Pancreas (tissue), 10 donors: ENCODE measurements around the gene AGER. TPM values are rescaled to one million over a fixed set of nuclear protein-coding genes. Genes with fewer than 3 reads are reported as not detected.
A peak's percentile ranks its signal among the peaks of the same experiment; 100 is the strongest.
"Not testable (repeated sequence)": the region's sequence is repeated elsewhere in the genome, so short reads cannot be mapped to it uniquely, and the experiment has no call there.

ENCODE experiments used
- ATAC-seq, 4 donors: fragments of 200-7000 bp; cut with Tn5 transposase; one replicate each; pipeline versions ENCODE4 v1.8.0 to v1.9.1; 2020; ENCODE audit warnings: mild to moderate bottlenecking in 4 of 4, moderate library complexity in 4 of 4
- DNase-seq, 6 donors: peaks; one replicate each; pipeline ENCODE4 v3.0.0-alpha.2; 2020
- FAIRE-seq: peaks from 2 replicates; lab custom pipeline; 2012; peaks lifted over from hg19 to GRCh38; lab: Jason Lieb, UNC
- H3K27ac ChIP-seq, 4 donors: fragments of 200-600 bp; sonication (generic); 1 replicate in 3 of 4; 2 replicates in 1 of 4; pipeline versions ENCODE4 v1.5.0 to v1.8.0; 2020
- H3K27me3 ChIP-seq, 4 donors: fragments of 200-600 bp; one replicate each; pipeline ENCODE4 v1.8.0; 2021
- H3K36me3 ChIP-seq, 3 donors: fragments of 200-600 bp; sonication (generic) in 1 of 3; one replicate each; pipeline versions ENCODE4 v1.5.0 to v1.8.0; 2020 to 2021
- H3K4me1 ChIP-seq, 3 donors: fragments of 200-600 bp; one replicate each; pipeline ENCODE4 v1.8.0; 2021
- H3K4me3 ChIP-seq, 4 donors: fragments of 200-600 bp; sonication (generic) in 2 of 4; one replicate each; pipeline versions ENCODE4 v1.5.0 to v1.8.0; 2020 to 2021
- H3K9me3 ChIP-seq, 4 donors: fragments of 200-600 bp; one replicate each; pipeline ENCODE4 v1.8.0; 2021
- CTCF ChIP-seq, 4 donors: fragments of 200-600 bp; sonication (generic) in 3 of 4; IDR thresholded peaks; one replicate each; pipeline versions ENCODE4 v1.5.0 to v1.8.0; 2021; ENCODE audit warnings: antibody characterized with exemption in 4 of 4
- WGBS, 2 donors: extraction: QIAGEN DNeasy Blood & Tissue Kit; methylation state at CpG; one replicate each; pipeline ENCODE4 v1.1.7; 2013; 5-methylcytosine and 5-hydroxymethylcytosine counted together
- intact Hi-C, 3 donors: fragments of 100-400 bp; cut with DNase I; formaldehyde crosslinking; loops; one replicate each; pipeline versions ENCODE4 v1.11.1 to v1.14.2; 2022
- polyA plus RNA-seq, 2 donors: library from polyadenylated mRNA; stranded (reverse); fragments of 200-250 nt; gene quantifications; one replicate each; pipeline ENCODE4 v1.2.3, GENCODE V29; 2013
- total RNA-seq, 6 donors: library from RNA; stranded (reverse); fragmentation: NEBNext Ultra II Directional in 4 of 6; extraction: Animal tissue kit (Norgen Biotek cat#: 25700) in 4 of 6; gene quantifications; one replicate each; pipeline versions ENCODE4 v1.2.1 to v1.2.4, GENCODE V29; 2021 to 2023
- donor health status: healthy with polysubstance abuse.
- donor health status: DM: no; HTN: no; CAD: no; lungs with moderate emphysema.
- donor health status: DM: no; HTN: no; CAD: no.
- donor health status: control.
- donor health status: control.
- donor health status: Bipolar disorder and iron deficiency.
- donor health status: DM: yes; HTN: yes; CAD: no.
- donor health status: DM: no; HTN: no; CAD: no.
- donor health status: DM: no; HTN: no; CAD: no.
- donor health status: DM: yes; HTN: yes; CAD: no.

AGER gene
- total and polyA plus RNA-seq, 8 donors: 1.9 to 20.6 (median 3.3) TPM

- Histone ChIP-seq H3K9me3 (no peaks in the 10 kb centered on the region), H3K27ac (peak overlapping the region; percentile 99 to 100 (median 100)), H3K27me3 (no peaks in the 10 kb centered on the region), H3K36me3 (no peaks in the 10 kb centered on the region), H3K4me3 (peak overlapping the region; percentile 58 to 83 (median 68)), H3K4me1 (peaks cover 0 to 16% (median 0%) of the 10 kb centered on the region in 3 donors)
- no peak for FAIRE-seq
- intact Hi-C loops: no loop called here
- ATAC-seq: peak; percentile 41 to 63 (median 48)
- 0% methylated on average over 55 to 58 of the region's 58 CpGs for WGBS, 2 donors
- peak; percentile 85 to 94 (median 88) for DNase-seq
- TF ChIP-seq CTCF (IDR thresholded peaks at IDR 0.05): peak in 1 of 4 donors; percentile 20
Measured at GRCh38 chr6:32195902-32196681, 12.0 kb upstream of the AGER start.

DNA sequence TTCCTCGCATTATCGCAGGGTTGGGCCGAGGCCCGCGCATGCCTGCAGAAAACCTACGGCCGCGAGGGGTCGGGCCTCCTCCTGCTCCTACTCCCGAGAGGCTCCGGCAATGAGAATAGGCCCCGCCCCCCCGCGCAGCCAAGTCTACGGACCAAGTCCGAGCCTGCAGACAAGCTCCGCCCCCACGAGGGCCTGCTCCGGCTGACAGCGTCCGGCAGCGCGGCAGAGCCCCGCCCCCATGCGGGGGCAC lies 11.5 kb upstream of the AGER start:
- ATAC-seq: peak; percentile 86 to 93 (median 88)
- intact Hi-C loops: no loop called here
- DNase-seq: peak; percentile 100
- H3K9me3 ChIP-seq: no peaks in the 10 kb centered on the region
- WGBS, 2 donors: 0 to 1% methylated on average over 25 of the region's 25 CpGs
- no peaks in the 10 kb centered on the region for H3K27me3 ChIP-seq
- peaks cover 0 to 18% (median 3%) of the 10 kb centered on the region in 3 donors for H3K4me1 ChIP-seq
- peak; percentile 45 to 66 (median 57) for TF ChIP-seq CTCF (IDR thresholded peaks at IDR 0.05)
- peak; percentile 88 for FAIRE-seq
- H3K4me3 ChIP-seq: peak overlapping the region in 3 of 4 donors; percentile 58 to 83 (median 58)
- H3K27ac ChIP-seq: peak overlapping the region; percentile 99 to 100 (median 100)
- H3K36me3 ChIP-seq: no peaks in the 10 kb centered on the region

DNA sequence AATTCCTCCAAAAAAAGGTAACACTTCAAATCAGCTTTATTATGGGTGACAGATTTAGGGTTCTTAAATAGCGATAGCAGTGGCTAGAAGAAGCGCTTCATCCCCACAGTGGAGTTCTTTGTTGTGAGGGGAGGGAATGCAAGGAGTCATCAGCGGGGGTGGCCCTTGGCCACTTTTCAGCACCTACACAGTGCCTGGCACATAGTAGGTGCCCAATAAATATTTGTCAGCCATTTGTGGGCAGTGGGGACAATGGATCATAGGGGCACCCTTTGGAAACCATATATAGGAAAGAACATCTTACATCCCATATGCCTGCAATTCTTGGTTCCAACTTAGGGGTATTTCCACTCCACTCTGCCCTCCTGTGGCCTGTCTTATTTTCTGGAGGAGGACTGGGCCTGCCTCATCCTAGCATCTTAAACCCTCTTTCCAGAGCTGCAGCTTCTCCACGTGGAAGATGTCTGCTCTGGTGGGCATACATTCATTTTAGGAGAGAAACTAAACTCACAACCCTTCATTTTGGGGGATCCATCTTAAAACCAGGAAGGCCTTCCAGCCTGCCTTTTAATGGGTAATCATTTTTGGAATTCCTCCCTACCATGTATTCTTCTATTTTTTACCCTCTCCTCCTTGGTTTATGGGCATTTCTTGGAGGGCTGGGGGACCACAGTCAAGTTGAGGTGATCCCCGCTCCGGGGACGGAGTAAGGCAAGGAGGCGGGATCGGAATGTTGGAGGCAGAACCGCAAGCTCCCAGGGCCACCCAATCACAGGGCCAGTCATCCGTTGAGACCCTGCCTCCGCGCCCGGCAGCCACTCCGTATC lies 11.0 kb upstream of the AGER start:
- peak in 2 of 4 donors; percentile 5 to 8 for ATAC-seq
- Histone ChIP-seq H3K4me1 (peaks cover 0 to 18% (median 6%) of the 10 kb centered on the region in 3 donors), H3K27ac (peak overlapping the region; percentile 41 to 100 (median 92)), H3K9me3 (no peaks in the 10 kb centered on the region), H3K36me3 (no peaks in the 10 kb centered on the region), H3K27me3 (no peaks in the 10 kb centered on the region), H3K4me3 (peak overlapping the region in 2 of 4 donors; percentile 26 to 41)
- intact Hi-C loops: no loop called here
- no peak for TF ChIP-seq CTCF (IDR thresholded peaks at IDR 0.05)
- DNase-seq: peak in 1 of 6 donors; percentile 61
- no peak for FAIRE-seq
- WGBS, 2 donors: 17% methylated on average over 15 of the region's 15 CpGs

DNA sequence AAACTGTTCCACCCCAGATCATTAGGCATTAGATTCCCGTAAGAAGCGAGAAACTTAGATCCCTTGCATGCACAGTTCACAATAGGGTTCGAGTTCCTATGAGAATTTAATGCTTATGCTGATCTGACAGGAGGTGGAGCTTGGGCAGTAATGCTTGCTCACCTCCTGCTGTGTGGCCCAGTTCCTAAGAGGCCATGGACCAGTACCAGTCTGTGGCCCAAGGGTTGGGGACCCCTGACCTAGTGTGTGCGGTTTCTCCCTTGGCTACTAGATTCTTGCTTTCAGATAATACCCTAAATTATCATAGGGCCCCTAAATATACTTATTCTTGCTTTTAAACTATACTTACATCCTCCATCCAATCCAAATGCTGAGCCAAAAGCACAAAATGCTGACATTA lies 10.3 kb upstream of the AGER start:
- intact Hi-C loops: no loop called here
- FAIRE-seq: no peak
- Histone ChIP-seq H3K36me3 (no peaks in the 10 kb centered on the region), H3K4me1 (peaks cover 0 to 18% (median 6%) of the 10 kb centered on the region in 3 donors), H3K27ac (peak overlapping the region in 1 of 4 donors; percentile 85), H3K4me3 (no peak overlapping the region), H3K27me3 (no peaks in the 10 kb centered on the region), H3K9me3 (no peaks in the 10 kb centered on the region)
- DNase-seq: no peak
- TF ChIP-seq CTCF (IDR thresholded peaks at IDR 0.05): no peak
- WGBS, 2 donors: 85 to 91% methylated on average over 4 of the region's 4 CpGs
- ATAC-seq: no peak

DNA sequence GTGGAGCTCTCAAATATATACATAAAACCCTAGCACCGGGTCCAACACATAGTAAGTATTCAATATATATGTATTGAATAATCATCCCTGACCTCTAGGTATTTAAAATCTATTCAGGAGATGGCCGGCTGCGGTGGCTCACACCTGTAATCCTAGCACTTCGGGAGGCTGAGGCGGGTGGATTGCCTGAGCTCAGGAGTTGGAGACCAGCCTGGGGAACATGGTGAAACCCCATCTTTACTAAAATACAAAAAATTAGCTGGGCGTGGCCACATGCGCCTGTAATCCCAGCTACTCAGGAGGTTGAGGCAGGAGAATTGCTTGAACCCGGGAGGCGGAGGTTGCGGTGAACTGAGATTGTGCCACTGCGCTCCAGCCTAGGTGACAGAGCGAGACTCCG lies 9.0 kb upstream of the AGER start:
- H3K4me1 ChIP-seq: peaks cover 0 to 18% (median 6%) of the 10 kb centered on the region in 3 donors
- WGBS, 2 donors: 76 to 88% methylated on average over 13 of the region's 13 CpGs
- peak in 1 of 6 donors; percentile 11 for DNase-seq

More for the DNA sequence above, 9.0 kb upstream of the AGER start:
- Histone ChIP-seq H3K4me3 (peak overlapping the region in 1 of 4 donors; percentile 71), H3K27ac (peak overlapping the region in 2 of 4 donors; percentile 44 to 92)
- H3K36me3 ChIP-seq, ATAC-seq, intact Hi-C loops, FAIRE-seq, H3K27me3 ChIP-seq, H3K9me3 ChIP-seq: not testable (repeated sequence)
